ENCODE measurements around the gene KRTAP10-2. TPM values are rescaled to one million over a fixed set of nuclear protein-coding genes. Genes with fewer than 3 reads are reported as not detected.
"Not testable (repeated sequence)": the region's sequence is repeated elsewhere in the genome, so short reads cannot be mapped to it uniquely, and the experiment has no call there.

KRTAP10-2 gene
- total RNA-seq, 2 donors from 2014 or later, result not detected

DNA sequence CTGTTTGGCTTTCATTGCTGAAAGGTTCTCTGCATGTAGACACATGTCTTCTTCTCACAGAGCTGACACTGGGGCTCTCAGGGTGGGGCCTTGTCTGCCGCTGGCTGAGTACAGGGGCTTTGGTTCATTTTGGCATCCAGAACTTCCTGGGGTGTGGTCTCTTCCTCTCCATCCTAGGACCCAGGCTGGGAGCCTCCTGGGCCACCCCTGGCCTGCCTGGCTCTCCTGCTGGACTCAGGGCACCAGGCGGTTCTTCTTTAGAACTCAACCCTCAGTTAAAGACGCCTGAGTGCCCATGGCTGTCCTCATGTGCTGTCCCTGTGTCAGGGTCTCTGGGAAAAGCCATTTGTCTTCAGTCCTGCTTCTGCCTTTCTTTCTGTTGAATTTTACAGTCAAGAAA is 34.6 kb upstream of the KRTAP10-2 start:
- DNase-seq, result no peak
- intact Hi-C loops (cut with DNase I, micrococcal nuclease), result no loop called here
- ATAC-seq, result no peak

DNA sequence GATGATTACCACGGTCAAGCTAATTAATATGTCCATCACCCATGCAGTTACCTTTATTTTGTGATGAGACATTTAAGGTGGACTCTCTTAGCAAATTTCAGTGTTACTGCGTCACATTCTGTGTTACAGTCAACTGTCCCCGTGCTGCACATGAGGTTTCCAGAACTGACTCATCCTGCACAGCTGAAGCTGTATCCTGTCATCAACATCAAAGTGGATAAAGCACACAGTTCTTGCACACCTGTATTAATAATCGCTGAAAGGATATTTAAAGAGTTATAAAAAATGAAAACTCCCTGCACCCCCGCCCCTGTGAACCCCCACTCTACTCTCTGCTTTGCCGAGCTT is 32.5 kb upstream of the KRTAP10-2 start:
- intact Hi-C loops (cut with DNase I, micrococcal nuclease), result no loop called here
- DNase-seq, result no peak
- ATAC-seq, result no peak

DNA sequence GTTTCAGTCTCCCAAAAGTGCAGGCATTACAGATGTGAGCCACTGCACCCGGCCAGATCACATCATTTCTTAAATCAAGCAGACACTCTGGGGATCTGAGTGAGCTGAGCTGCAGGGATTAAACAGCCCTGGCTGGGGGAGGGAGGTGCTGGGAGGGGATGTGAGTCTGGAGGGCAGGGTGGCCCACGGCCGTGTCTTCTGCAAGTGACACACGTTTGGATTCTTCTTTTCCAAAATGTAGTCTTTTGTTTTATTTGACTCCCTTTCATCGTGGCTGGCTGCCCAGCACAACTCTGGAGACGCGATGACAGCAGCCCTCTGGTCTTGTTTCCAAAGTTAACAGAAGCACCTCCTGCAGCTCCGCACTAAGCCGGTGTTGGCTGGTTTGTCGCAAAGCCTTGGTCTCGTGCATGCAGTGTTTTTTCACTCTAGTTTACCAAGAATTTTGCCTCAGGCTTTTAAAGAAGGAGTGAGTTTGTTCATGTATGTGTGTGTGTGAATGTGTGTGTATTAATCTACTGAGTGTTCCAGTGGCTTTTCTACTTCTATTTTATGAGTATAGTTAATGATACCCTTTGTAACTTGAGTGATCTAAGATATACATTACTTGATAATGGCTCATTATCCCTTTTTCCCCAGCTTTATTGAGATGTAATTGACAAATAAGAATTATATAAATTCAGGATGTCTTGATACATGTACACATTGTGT is 31.9 kb upstream of the KRTAP10-2 start:
- intact Hi-C loops (cut with DNase I, micrococcal nuclease), result no loop called here
- no peak for ATAC-seq
- no peak for DNase-seq

- DNase-seq, result no peak
- intact Hi-C loops (cut with DNase I, micrococcal nuclease), result no loop called here
- ATAC-seq, result no peak
Observed at GRCh38 chr21:44582055-44582454, 30.8 kb upstream of the KRTAP10-2 start.

- DNase-seq, result no peak
- ATAC-seq, result no peak
- intact Hi-C loops (cut with DNase I, micrococcal nuclease), result no loop called here
Observed at GRCh38 chr21:44581158-44581557, 29.9 kb upstream of the KRTAP10-2 start.

- DNase-seq, result peak in 1 of 2 donors; percentile 37
- ATAC-seq, result peak; percentile 75
- intact Hi-C loops (cut with DNase I, micrococcal nuclease), result not testable (repeated sequence)
Observed at GRCh38 chr21:44580231-44580821, 29.0 kb upstream of the KRTAP10-2 start, which contains the start of gene KRTAP10-5. Gene KRTAP10-5 (minus strand): TSS chr21:44580604. CDS start chr21:44580578, 26 bp downstream.

DNA sequence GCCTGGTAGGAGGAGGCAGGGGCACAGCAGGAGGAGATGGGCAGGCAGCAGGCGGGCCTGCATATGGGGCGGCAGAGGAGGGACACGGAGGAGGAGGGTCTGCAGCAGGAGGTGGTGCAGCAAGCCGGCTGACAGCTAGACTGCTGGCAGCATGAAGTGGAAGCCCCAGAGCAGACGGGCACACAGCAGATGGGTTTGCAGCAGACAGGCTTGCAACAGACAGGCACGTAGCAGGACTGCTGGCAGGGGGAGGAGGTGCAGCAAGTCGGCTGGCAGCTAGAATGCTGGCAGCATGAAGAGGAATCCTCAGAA is 28.5 kb upstream of the KRTAP10-2 start:
- intact Hi-C loops (cut with DNase I, micrococcal nuclease), result no loop called here
- ATAC-seq (no peak), DNase-seq (no peak)

DNA sequence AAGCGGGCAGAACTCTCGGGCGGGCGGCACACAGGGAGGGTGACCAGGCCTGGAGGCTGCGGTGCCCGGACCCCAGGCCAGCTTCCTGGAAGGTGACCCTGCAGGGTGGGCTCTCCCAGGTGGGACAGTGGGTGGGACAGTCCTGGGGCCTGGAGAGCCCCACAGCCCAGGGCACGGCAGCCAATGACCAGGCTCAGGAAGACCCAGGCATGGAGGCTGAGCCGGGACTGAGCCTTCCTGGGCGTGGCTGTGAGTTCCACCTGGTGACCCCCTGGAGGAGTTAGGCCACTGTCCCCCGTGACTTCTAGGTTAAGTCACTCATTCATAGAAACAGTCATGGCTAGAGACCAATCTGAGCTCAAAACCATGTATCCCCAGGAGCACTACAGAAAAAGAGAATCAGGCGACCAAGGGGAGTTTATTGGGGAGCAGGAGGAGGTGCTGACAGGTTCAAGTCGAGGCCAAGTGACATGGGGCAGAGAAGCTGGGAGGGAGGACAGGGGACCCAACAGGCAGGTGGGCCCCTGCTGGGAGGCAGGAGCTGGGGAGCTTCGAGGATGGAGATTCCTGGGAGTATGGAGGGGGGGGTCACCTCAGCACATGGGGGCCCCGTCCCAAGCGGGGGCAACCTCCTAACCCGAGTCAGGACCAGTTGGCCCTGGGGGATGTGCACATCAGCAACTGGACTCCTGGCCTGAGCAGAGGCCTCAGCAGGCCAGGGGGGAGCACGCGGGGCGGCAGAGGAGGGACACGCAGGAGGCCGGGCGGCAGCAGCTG is 27.9 kb upstream of the KRTAP10-2 start:
- DNase-seq (no peak), ATAC-seq (no peak)
- intact Hi-C loops (cut with DNase I, micrococcal nuclease), result no loop called here

GRCh38 chr21:44578371-44579055 is 27.2 kb upstream of the KRTAP10-2 start:
- no peak for DNase-seq

GRCh38 chr21:44576025-44576420 is 24.7 kb upstream of the KRTAP10-2 start:
- DNase-seq (peak in 1 of 2 donors; percentile 24), ATAC-seq (peak; percentile 37)
- intact Hi-C loops (cut with DNase I, micrococcal nuclease), result no loop called here

More at GRCh38 chr21:44578371-44579055, 27.2 kb upstream of the KRTAP10-2 start:
- intact Hi-C loops (cut with DNase I, micrococcal nuclease), result no loop called here
- no peak for ATAC-seq

GRCh38 chr21:44575307-44576024 is 24.2 kb upstream of the KRTAP10-2 start:
- intact Hi-C loops (cut with DNase I, micrococcal nuclease), result no loop called here
- DNase-seq, result no peak
- peak; percentile 1 for ATAC-seq

GRCh38 chr21:44574457-44575306 is 23.4 kb upstream of the KRTAP10-2 start:
- DNase-seq (peak; percentile 84 to 90), ATAC-seq (peak; percentile 95)
- intact Hi-C loops (cut with DNase I, micrococcal nuclease), result no loop called here

GRCh38 chr21:44573630-44574456 is 22.5 kb upstream of the KRTAP10-2 start, which contains the start of gene KRTAP10-4:
Gene KRTAP10-4 (plus strand): TSS chr21:44573729. CDS start chr21:44573759, 30 bp downstream.
- DNase-seq; ATAC-seq; intact Hi-C loops (cut with DNase I, micrococcal nuclease): not testable (repeated sequence)

DNA sequence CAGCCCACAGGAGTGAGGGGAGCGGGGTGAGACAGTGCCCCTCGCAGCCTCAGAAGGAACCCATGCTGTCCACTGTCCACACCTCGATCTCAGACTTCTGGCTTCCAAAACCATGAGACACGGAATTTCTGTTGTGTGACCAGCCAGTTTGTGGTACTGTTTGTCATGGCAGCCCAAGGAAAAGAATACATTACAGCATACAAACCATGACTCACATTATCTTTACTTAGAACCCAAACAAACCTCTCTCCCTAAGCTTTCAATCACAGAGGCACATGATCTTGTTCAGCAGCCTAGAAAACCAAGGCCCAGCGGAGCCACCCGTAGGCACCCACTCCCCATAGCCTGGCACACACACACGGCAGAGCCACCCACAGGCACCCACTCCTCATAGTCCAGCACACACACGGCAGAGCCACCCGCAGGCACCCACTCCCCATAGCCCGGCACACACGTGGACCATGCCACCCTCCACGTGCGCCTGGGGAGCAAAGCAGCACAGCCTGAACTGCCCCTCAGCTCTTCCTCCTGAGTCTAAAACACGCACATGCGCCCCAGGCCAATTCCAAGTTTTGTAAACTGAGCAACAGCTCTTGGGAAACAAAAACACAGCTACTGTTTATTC is 21.8 kb upstream of the KRTAP10-2 start:
- ATAC-seq (no peak), DNase-seq (no peak)
- intact Hi-C loops (cut with DNase I, micrococcal nuclease), result no loop called here

DNA sequence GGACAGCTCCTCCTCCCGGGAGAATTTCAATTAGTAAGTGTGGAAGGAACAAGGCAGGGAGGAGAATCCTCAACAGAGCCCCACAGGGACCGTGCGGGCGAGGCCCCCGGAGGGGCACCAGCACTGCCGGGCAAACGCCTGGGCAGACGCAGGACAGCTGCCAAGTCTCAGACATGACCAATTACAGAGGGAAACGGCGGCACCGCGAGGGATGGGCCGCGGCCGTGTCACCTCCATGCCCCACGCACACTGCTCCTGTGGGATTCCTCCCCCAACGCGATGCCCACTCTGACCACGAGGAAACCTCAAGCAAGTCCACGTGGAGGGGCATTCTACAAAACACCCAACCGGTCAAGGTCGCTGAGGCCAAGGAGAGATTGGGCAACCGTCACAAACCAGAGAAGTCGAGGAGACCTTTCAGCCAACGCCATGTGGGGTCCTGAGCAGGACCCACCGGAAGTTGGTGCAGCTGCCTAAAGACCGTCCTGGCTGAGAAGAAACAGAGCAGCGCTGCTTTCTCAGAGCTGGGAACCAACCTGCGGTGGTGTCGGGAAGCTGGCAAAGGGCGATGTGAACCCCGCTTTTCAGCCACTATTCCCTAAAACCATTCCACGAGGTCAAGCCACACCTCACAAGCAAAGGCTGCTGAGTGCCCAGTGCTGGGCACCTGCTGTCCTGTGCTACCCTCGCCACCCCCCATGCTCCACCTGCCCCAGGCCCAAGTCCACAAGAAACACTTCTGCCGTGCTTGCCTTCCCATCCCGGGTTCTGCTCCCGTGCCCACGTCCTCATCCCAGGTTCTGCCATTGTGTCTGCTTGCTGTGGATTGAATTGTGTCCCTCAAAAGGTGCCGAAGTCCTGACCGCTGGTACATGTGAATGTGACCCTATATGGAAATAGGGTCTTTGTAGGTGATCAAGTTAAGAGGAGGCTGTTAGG is 20.8 kb upstream of the KRTAP10-2 start:
- no peak for DNase-seq
- no peak for ATAC-seq
- intact Hi-C loops (cut with DNase I, micrococcal nuclease), result no loop called here

GRCh38 chr21:44571296-44571695 is 20.0 kb upstream of the KRTAP10-2 start:
- no peak for ATAC-seq
- intact Hi-C loops (cut with DNase I, micrococcal nuclease), result no loop called here
- no peak for DNase-seq
